ENCODE data around the gene ATXN1. TPM values are rescaled to one million over a fixed set of nuclear protein-coding genes. Genes with fewer than 3 reads are reported as not detected.
A peak's percentile ranks its signal among the peaks of the same experiment; 100 is the strongest.

ATXN1 gene
- polyA plus RNA-seq, 1 donor from 2014 or later, result 28.2 TPM

DNA sequence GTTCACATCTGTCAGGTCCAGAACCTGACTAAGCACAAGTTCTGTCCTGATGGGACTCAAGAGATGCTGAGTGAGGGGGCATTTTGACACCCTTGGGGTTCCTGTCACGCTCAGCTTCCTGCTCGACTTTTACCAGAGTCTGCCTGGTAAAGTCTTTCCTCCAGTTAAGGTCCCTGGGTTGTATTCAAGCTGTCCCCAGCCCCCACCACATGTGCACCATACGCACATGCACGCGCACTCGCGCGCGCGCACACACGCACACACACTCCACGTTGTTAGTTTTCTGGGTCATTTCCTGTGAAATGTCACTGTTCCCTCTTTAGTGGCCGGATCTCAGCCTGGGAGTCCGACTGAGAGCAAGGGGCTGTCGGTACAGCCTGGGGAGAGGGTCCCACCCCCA is 356.8 kb downstream of the ATXN1 start:
- no peak overlapping the region for H2AFZ ChIP-seq (ENCODE audit: low read depth, low read length)
- H3K9me2 ChIP-seq (ENCODE audit: insufficient read depth, low read length), result no peaks in the 10 kb centered on the region
- no peak overlapping the region for H3K4me2 ChIP-seq (ENCODE audit: low read length)
- H3F3A ChIP-seq (ENCODE audit: insufficient read depth, low read length, poor library complexity, severe bottlenecking), result no peaks in the 10 kb centered on the region
- no peaks in the 10 kb centered on the region for H3K27me3 ChIP-seq (ENCODE audit: insufficient read depth, low read depth, low read length)
- no peaks in the 10 kb centered on the region for H4K20me1 ChIP-seq (ENCODE audit: insufficient read depth)
- no peaks in the 10 kb centered on the region for H3K79me2 ChIP-seq (replicated peaks; ENCODE audit: insufficient read depth, low read length)
- no peaks in the 10 kb centered on the region for H3K36me3 ChIP-seq (ENCODE audit: insufficient read depth, low read length)
- H3K9me3 ChIP-seq (ENCODE audit: low read length), result no peaks in the 10 kb centered on the region
- H3K9ac ChIP-seq (ENCODE audit: low read length), result no peak overlapping the region
- TF ChIP-seq TAF1 (IDR thresholded peaks at IDR 0.05; ENCODE audit: low read depth), result no peak
- TF ChIP-seq, protein P1, sequence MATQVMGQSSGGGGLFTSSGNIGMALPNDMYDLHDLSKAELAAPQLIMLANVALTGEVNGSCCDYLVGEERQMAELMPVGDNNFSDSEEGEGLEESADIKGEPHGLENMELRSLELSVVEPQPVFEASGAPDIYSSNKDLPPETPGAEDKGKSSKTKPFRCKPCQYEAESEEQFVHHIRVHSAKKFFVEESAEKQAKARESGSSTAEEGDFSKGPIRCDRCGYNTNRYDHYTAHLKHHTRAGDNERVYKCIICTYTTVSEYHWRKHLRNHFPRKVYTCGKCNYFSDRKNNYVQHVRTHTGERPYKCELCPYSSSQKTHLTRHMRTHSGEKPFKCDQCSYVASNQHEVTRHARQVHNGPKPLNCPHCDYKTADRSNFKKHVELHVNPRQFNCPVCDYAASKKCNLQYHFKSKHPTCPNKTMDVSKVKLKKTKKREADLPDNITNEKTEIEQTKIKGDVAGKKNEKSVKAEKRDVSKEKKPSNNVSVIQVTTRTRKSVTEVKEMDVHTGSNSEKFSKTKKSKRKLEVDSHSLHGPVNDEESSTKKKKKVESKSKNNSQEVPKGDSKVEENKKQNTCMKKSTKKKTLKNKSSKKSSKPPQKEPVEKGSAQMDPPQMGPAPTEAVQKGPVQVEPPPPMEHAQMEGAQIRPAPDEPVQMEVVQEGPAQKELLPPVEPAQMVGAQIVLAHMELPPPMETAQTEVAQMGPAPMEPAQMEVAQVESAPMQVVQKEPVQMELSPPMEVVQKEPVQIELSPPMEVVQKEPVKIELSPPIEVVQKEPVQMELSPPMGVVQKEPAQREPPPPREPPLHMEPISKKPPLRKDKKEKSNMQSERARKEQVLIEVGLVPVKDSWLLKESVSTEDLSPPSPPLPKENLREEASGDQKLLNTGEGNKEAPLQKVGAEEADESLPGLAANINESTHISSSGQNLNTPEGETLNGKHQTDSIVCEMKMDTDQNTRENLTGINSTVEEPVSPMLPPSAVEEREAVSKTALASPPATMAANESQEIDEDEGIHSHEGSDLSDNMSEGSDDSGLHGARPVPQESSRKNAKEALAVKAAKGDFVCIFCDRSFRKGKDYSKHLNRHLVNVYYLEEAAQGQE (IDR thresholded peaks at IDR 0.05; ENCODE audit: borderline replicate concordance), result no peak
- TF ChIP-seq RAD21 (conservative IDR thresholded peaks at IDR 0.05), result no peak
- TF ChIP-seq EZH2 (IDR thresholded peaks at IDR 0.05; ENCODE audit: borderline replicate concordance, insufficient read depth, low read length, poor library complexity, severe bottlenecking), result no peak
- no peak for TF ChIP-seq EP300 (conservative IDR thresholded peaks at IDR 0.05; ENCODE audit: poor library complexity, severe bottlenecking)
- no peak for TF ChIP-seq MXI1 (conservative IDR thresholded peaks at IDR 0.05; ENCODE audit: poor library complexity, severe bottlenecking)
- TF ChIP-seq SMC3 (conservative IDR thresholded peaks at IDR 0.05; ENCODE audit: poor library complexity), result no peak
- TF ChIP-seq, protein P2, sequence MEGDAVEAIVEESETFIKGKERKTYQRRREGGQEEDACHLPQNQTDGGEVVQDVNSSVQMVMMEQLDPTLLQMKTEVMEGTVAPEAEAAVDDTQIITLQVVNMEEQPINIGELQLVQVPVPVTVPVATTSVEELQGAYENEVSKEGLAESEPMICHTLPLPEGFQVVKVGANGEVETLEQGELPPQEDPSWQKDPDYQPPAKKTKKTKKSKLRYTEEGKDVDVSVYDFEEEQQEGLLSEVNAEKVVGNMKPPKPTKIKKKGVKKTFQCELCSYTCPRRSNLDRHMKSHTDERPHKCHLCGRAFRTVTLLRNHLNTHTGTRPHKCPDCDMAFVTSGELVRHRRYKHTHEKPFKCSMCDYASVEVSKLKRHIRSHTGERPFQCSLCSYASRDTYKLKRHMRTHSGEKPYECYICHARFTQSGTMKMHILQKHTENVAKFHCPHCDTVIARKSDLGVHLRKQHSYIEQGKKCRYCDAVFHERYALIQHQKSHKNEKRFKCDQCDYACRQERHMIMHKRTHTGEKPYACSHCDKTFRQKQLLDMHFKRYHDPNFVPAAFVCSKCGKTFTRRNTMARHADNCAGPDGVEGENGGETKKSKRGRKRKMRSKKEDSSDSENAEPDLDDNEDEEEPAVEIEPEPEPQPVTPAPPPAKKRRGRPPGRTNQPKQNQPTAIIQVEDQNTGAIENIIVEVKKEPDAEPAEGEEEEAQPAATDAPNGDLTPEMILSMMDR (IDR thresholded peaks at IDR 0.05; ENCODE audit: poor library complexity, severe bottlenecking), result no peak
- TF ChIP-seq POLR2AphosphoS5 (IDR thresholded peaks at IDR 0.05), result no peak
- H3K27ac ChIP-seq (ENCODE audit: low read length), result no peak overlapping the region
- H3K4me3 ChIP-seq (ENCODE audit: low read length), result no peak overlapping the region

- H3K9me2 ChIP-seq (ENCODE audit: insufficient read depth, low read length), result no peaks in the 10 kb centered on the region
- H3K27me3 ChIP-seq (ENCODE audit: insufficient read depth, low read depth, low read length), result no peaks in the 10 kb centered on the region
- no peaks in the 10 kb centered on the region for H4K20me1 ChIP-seq (ENCODE audit: insufficient read depth)
- H3F3A ChIP-seq (ENCODE audit: insufficient read depth, low read length, poor library complexity, severe bottlenecking), result no peaks in the 10 kb centered on the region
- H3K4me2 ChIP-seq (ENCODE audit: low read length), result no peak overlapping the region
- no peak overlapping the region for H3K9ac ChIP-seq (ENCODE audit: low read length)
- no peaks in the 10 kb centered on the region for H3K36me3 ChIP-seq (ENCODE audit: insufficient read depth, low read length)
- no peaks in the 10 kb centered on the region for H3K9me3 ChIP-seq (ENCODE audit: low read length)
- H3K79me2 ChIP-seq (replicated peaks; ENCODE audit: insufficient read depth, low read length), result no peaks in the 10 kb centered on the region
- H3K4me3 ChIP-seq (ENCODE audit: low read length), result no peak overlapping the region
- peak; percentile 62 for TF ChIP-seq RAD21 (conservative IDR thresholded peaks at IDR 0.05)
- peak; percentile 69 for TF ChIP-seq SMC3 (conservative IDR thresholded peaks at IDR 0.05; ENCODE audit: poor library complexity)
- TF ChIP-seq, protein P1 (IDR thresholded peaks at IDR 0.05; ENCODE audit: borderline replicate concordance), result no peak
- TF ChIP-seq EP300 (conservative IDR thresholded peaks at IDR 0.05; ENCODE audit: poor library complexity, severe bottlenecking), result no peak
- TF ChIP-seq, protein P2 (IDR thresholded peaks at IDR 0.05; ENCODE audit: poor library complexity, severe bottlenecking), result peak; percentile 60
- H2AFZ ChIP-seq (ENCODE audit: low read depth, low read length), result no peak overlapping the region
- no peak overlapping the region for H3K27ac ChIP-seq (ENCODE audit: low read length)
Measured at GRCh38 chr6:16403831-16404230, 357.4 kb downstream of the ATXN1 start.

Data from neural cell (in vitro differentiated cells).